OCI-LY3 (cell line): ENCODE results near the gene JCAD.

Source experiments
- H2AFZ ChIP-seq: fragments of 200-600, 300-600 bp; shearing (Covaris generic); 2 replicates; pipeline ENCODE4 v1.6.0; 2014; ENCODE audit warnings: antibody characterized with exemption, low read depth, low read length
- H3K27ac ChIP-seq: fragments of 200-600, 300-600 bp; sonication (generic); 2 replicates; pipeline ENCODE4 v1.5.1; 2014; ENCODE audit warnings: mild to moderate bottlenecking, low read length, moderate library complexity, mixed read lengths
- H3K27me3 ChIP-seq: fragments of 200-600, 300-600 bp; sonication (generic); 2 replicates; pipeline ENCODE4 v1.6.1; 2014; ENCODE audit warnings: low read depth, low read length, mixed read lengths
- H3K36me3 ChIP-seq: fragments of 200-600, 300-600 bp; sonication (generic); replicated peaks from 2 replicates; pipeline ENCODE3; 2014; ENCODE audit warnings: low read depth, low read length, mixed read lengths
- H3K4me1 ChIP-seq: fragments of 300-600, 200-600 bp; sonication (generic); 2 replicates; pipeline ENCODE4 v1.6.1; 2014; ENCODE audit warnings: low read length, mixed read lengths
- H3K4me2 ChIP-seq: fragments of 200-600, 300-600 bp; sonication (generic); 2 replicates; pipeline ENCODE4 v1.6.1; 2014; ENCODE audit warnings: low read length, mixed read lengths
- H3K4me3 ChIP-seq: fragments of 300-600, 200-600 bp; sonication (generic); 2 replicates; pipeline ENCODE4 v1.5.1; 2014; ENCODE audit warnings: antibody characterized with exemption, mild to moderate bottlenecking, low read length, moderate library complexity
- H3K79me2 ChIP-seq: fragments of 300-600, 200-600 bp; shearing (Covaris generic); 2 replicates; pipeline ENCODE4 v1.6.1; 2014; ENCODE audit warnings: mild to moderate bottlenecking, low read length, mixed read lengths
- H3K9ac ChIP-seq: fragments of 300-600, 200-600 bp; shearing (Covaris generic); 2 replicates; pipeline ENCODE4 v1.6.0; 2014; ENCODE audit warnings: mild to moderate bottlenecking, low read length, moderate library complexity
- H3K9me3 ChIP-seq: fragments of 200-600, 300-600 bp; shearing (Covaris generic); 2 replicates; pipeline ENCODE4 v1.6.1; 2014; ENCODE audit warnings: low read length, mixed read lengths; ENCODE audit not compliant: insufficient read depth
- H4K20me1 ChIP-seq: fragments of 200-600, 300-600 bp; sonication (generic); 2 replicates; pipeline ENCODE4 v1.6.1; 2016; ENCODE audit warnings: low read length, mixed read lengths; ENCODE audit not compliant: insufficient read depth
- EZH2phosphoT487 ChIP-seq: fragments of 200-600 bp; shearing (Covaris generic); IDR thresholded peaks from 2 replicates; pipeline ENCODE4 v1.6.1; 2018; ENCODE audit warnings: antibody characterized with exemption, mixed run types, low read depth
- TF ChIP-seq, protein P1 (sequence below): fragments of 200-600, 300-600 bp; sonication (generic); IDR thresholded peaks from 2 replicates; pipeline ENCODE4 v1.5.1; 2014; ENCODE audit warnings: antibody characterized with exemption, low read length, low read depth

Gene JCAD

GRCh38 chr10:30056281-30056680, 3.1 kb downstream of the JCAD start:
- TF ChIP-seq, protein P1, sequence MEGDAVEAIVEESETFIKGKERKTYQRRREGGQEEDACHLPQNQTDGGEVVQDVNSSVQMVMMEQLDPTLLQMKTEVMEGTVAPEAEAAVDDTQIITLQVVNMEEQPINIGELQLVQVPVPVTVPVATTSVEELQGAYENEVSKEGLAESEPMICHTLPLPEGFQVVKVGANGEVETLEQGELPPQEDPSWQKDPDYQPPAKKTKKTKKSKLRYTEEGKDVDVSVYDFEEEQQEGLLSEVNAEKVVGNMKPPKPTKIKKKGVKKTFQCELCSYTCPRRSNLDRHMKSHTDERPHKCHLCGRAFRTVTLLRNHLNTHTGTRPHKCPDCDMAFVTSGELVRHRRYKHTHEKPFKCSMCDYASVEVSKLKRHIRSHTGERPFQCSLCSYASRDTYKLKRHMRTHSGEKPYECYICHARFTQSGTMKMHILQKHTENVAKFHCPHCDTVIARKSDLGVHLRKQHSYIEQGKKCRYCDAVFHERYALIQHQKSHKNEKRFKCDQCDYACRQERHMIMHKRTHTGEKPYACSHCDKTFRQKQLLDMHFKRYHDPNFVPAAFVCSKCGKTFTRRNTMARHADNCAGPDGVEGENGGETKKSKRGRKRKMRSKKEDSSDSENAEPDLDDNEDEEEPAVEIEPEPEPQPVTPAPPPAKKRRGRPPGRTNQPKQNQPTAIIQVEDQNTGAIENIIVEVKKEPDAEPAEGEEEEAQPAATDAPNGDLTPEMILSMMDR, result no peak
- no peak for TF ChIP-seq EZH2phosphoT487
- H3K4me3 ChIP-seq, result no peak overlapping the region
- H3K79me2 ChIP-seq, result no peaks in the 10 kb centered on the region
- no peaks in the 10 kb centered on the region for H3K4me1 ChIP-seq
- H3K9me3 ChIP-seq, result no peaks in the 10 kb centered on the region
- no peak overlapping the region for H3K4me2 ChIP-seq
- H3K36me3 ChIP-seq, result no peaks in the 10 kb centered on the region
- no peak overlapping the region for H3K9ac ChIP-seq
- H2AFZ ChIP-seq, result no peak overlapping the region
- no peak overlapping the region for H3K27ac ChIP-seq
- H3K27me3 ChIP-seq, result no peaks in the 10 kb centered on the region
- H4K20me1 ChIP-seq, result no peaks in the 10 kb centered on the region

DNA sequence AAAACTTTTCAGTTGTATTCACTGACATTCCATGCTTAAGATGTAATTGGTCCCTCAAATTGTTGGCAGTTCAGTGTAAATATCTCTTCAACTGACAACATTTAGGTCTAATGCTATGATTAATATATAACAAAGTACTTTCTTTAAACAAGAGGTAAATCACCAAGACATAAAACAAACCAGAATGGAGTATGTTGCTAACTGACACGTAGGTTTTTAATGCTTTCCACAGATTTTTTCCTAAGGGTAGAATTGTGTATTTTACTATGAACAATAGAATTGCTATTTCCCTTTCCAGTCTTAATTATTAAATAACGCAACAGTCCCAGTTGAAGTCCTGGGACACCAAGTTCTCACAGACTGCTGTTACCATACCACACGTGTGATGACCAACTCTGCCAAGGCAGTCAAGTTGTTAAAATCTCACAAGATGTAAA, 4.1 kb downstream of the JCAD start:
- no peaks in the 10 kb centered on the region for H3K36me3 ChIP-seq
- H3K9ac ChIP-seq, result no peak overlapping the region
- no peaks in the 10 kb centered on the region for H3K27me3 ChIP-seq
- no peak overlapping the region for H3K4me2 ChIP-seq
- no peaks in the 10 kb centered on the region for H3K79me2 ChIP-seq
- H3K4me1 ChIP-seq, result no peaks in the 10 kb centered on the region
- no peak overlapping the region for H2AFZ ChIP-seq
- no peaks in the 10 kb centered on the region for H3K9me3 ChIP-seq
- TF ChIP-seq EZH2phosphoT487, result no peak
- TF ChIP-seq, protein P1, result no peak
- H4K20me1 ChIP-seq, result no peaks in the 10 kb centered on the region
- no peak overlapping the region for H3K27ac ChIP-seq
- no peak overlapping the region for H3K4me3 ChIP-seq

GRCh38 chr10:30052062-30052461, 7.3 kb downstream of the JCAD start:
- no peak overlapping the region for H3K4me2 ChIP-seq
- TF ChIP-seq, protein P1, result no peak
- TF ChIP-seq EZH2phosphoT487, result no peak
- H3K4me3 ChIP-seq, result no peak overlapping the region
- no peaks in the 10 kb centered on the region for H3K79me2 ChIP-seq
- peaks cover 4% of the 10 kb centered on the region; the same call in 1 of the 2 replicates for H3K4me1 ChIP-seq
- no peaks in the 10 kb centered on the region for H4K20me1 ChIP-seq
- H2AFZ ChIP-seq, result no peak overlapping the region
- peaks cover 7% of the 10 kb centered on the region; the same call in 1 of the 2 replicates for H3K27me3 ChIP-seq
- no peak overlapping the region for H3K27ac ChIP-seq
- H3K36me3 ChIP-seq, result no peaks in the 10 kb centered on the region
- no peaks in the 10 kb centered on the region for H3K9me3 ChIP-seq
- no peak overlapping the region for H3K9ac ChIP-seq

DNA sequence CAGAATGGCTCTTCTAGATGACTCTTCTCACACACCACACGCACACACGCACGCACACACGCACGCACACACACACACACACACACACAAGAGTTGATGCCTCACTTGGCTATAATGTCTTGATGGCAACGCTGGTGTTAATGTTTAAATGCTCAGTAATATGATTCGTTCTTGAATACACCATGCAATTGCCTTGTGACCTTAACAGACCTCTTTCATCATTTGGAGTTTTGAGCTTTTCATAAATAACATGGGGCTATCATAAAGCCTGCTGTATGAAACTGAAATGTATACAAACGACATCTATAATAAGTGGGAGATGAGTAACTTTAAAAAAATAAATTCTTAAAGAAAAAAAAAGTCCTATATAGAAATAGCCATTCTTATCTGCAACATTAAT, 8.2 kb downstream of the JCAD start:
- Histone ChIP-seq H3K27ac (no peak overlapping the region), H3K79me2 (no peaks in the 10 kb centered on the region), H3K4me1 (peaks cover 4% of the 10 kb centered on the region; the same call in 1 of the 2 replicates), H3K4me3 (no peak overlapping the region), H3K9me3 (no peaks in the 10 kb centered on the region), H3K27me3 (peaks cover 7% of the 10 kb centered on the region), H4K20me1 (no peaks in the 10 kb centered on the region), H3K9ac (no peak overlapping the region), H3K4me2 (no peak overlapping the region), H3K36me3 (no peaks in the 10 kb centered on the region), H2AFZ (no peak overlapping the region)
- TF ChIP-seq, protein P1, result no peak
- TF ChIP-seq EZH2phosphoT487, result no peak
